HCT116 (cell line): ENCODE data around the gene PCDHGA1.
A peak's percentile ranks its signal among the peaks of the same experiment; 100 is the strongest.

Experiments
- CBX3 ChIP-seq: IDR thresholded peaks from 2 replicates; pipeline ENCODE4 v1.6.1; 2012; ENCODE audit warnings: low read depth
- EGR1 ChIP-seq: IDR thresholded peaks from 2 replicates; pipeline ENCODE4 v1.6.1; 2012; ENCODE audit warnings: low read depth
- EZH2 ChIP-seq: fragments of 200-600 bp; sonication (generic); IDR thresholded peaks from 2 replicates; pipeline ENCODE4 v1.6.1; 2017; ENCODE audit warnings: antibody characterized with exemption, mixed run types
- POLR2A ChIP-seq: IDR thresholded peaks from 2 replicates; pipeline ENCODE4 v1.7.0; 2011; ENCODE audit warnings: borderline replicate concordance; ENCODE audit not compliant: insufficient read depth, insufficient read length; ENCODE audit errors: extremely low read depth
- POLR2AphosphoS5 ChIP-seq: IDR thresholded peaks from 2 replicates; pipeline ENCODE4 v1.6.1; 2011; ENCODE audit warnings: mild to moderate bottlenecking, low read depth, low read length, moderate library complexity
- RAD21 ChIP-seq: IDR thresholded peaks from 2 replicates; pipeline ENCODE4 v1.6.1; 2012; ENCODE audit warnings: low read depth, mild to moderate bottlenecking
- SP1 ChIP-seq: IDR thresholded peaks from 2 replicates; pipeline ENCODE4 v1.6.1; 2012; ENCODE audit warnings: low read depth
- TF ChIP-seq, protein P1 (sequence below), 3 experiments: fragments of 200-600 bp in 1 of 3; sonication (generic) in 1 of 3; IDR thresholded peaks in 2 of 3; conservative IDR thresholded peaks in 1 of 3; 2 replicates each; pipeline ENCODE4 v1.5.1; 2012 to 2017; ENCODE audit warnings: low read depth in 2 of 3, low read length in 2 of 3, antibody characterized with exemption in 1 of 3, borderline replicate concordance in 1 of 3, control low read depth in 1 of 3, mild to moderate bottlenecking in 1 of 3, mixed read lengths in 1 of 3, mixed run types in 1 of 3, moderate library complexity in 1 of 3; ENCODE audit not compliant: insufficient read depth in 1 of 3
- TF ChIP-seq, protein P2 (sequence below): IDR thresholded peaks from 2 replicates; pipeline ENCODE4 v1.6.1; 2012
- TF ChIP-seq, protein P3 (sequence below): IDR thresholded peaks from 2 replicates; pipeline ENCODE4 v1.6.1; 2012

DNA sequence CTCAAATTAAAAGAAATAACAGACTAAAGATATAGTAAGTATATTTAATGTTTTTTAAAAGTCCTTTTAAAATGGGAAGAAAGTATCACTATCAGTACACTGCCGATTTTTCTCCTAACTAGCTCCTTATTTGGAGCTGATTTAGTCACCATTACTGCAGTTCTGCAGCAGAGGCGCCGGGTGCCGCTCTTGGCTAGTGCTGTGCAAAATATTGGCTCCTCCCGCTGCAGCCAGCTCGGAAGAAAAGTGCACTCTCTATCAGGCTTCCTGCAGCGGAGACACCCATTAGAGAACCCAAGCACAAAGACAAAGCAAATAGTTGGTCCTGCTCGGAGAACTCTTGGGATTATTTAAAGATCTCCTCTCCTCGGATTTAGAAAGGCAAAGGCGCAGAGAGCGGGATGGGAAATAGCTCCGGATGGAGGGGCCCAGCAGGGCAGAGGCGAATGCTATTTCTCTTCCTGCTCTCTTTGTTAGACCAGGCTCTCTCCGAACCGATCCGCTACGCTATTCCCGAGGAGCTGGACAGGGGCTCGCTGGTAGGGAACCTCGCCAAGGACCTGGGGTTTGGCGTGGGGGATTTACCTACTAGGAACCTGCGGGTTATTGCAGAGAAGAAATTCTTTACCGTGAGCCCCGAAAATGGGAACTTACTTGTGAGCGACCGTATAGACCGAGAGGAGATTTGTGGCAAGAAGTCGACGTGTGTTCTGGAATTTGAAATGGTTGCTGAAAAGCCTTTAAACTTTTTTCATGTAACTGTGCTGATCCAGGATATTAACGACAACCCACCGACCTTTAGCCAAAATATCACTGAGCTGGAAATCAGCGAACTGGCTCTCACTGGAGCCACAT, 39.9 kb downstream of the PCDHGA1 start, which contains the start of gene PCDHGB3:
- TF ChIP-seq POLR2AphosphoS5 (no peak), EZH2 (no peak), CBX3 (no peak), POLR2A (no peak), EGR1 (no peak), RAD21 (0 out of 2 replicates have a peak, but pooled peaks have one; percentile 10), SP1 (no peak)
- TF ChIP-seq, protein P1, sequence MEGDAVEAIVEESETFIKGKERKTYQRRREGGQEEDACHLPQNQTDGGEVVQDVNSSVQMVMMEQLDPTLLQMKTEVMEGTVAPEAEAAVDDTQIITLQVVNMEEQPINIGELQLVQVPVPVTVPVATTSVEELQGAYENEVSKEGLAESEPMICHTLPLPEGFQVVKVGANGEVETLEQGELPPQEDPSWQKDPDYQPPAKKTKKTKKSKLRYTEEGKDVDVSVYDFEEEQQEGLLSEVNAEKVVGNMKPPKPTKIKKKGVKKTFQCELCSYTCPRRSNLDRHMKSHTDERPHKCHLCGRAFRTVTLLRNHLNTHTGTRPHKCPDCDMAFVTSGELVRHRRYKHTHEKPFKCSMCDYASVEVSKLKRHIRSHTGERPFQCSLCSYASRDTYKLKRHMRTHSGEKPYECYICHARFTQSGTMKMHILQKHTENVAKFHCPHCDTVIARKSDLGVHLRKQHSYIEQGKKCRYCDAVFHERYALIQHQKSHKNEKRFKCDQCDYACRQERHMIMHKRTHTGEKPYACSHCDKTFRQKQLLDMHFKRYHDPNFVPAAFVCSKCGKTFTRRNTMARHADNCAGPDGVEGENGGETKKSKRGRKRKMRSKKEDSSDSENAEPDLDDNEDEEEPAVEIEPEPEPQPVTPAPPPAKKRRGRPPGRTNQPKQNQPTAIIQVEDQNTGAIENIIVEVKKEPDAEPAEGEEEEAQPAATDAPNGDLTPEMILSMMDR (IDR thresholded peaks at IDR 0.05 in 2 of 3, conservative IDR thresholded peaks at IDR 0.05 in 1 of 3; ENCODE audit: borderline replicate concordance in 1 of 3, insufficient read depth in 1 of 3, low read depth in 2 of 3, low read length in 2 of 3): no peak
- TF ChIP-seq, protein P2, sequence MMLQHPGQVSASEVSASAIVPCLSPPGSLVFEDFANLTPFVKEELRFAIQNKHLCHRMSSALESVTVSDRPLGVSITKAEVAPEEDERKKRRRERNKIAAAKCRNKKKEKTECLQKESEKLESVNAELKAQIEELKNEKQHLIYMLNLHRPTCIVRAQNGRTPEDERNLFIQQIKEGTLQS: no peak
- TF ChIP-seq, protein P3, sequence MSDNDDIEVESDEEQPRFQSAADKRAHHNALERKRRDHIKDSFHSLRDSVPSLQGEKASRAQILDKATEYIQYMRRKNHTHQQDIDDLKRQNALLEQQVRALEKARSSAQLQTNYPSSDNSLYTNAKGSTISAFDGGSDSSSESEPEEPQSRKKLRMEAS: no peak
